NCI-H510A treated with DMSO at 0.1 percent for 48 hours (cell line): ENCODE data around the gene MEIOC.
"Not testable (repeated sequence)": the region's sequence is repeated elsewhere in the genome, so short reads cannot be mapped to it uniquely, and the experiment has no call there.

Experiments
- DNase-seq: peaks from one replicate; lab custom pipeline; 2025; lab: John Stamatoyannopoulos, UW

The MEIOC gene

GRCh38 chr17:44647736-44648135 is 8.5 kb upstream of the MEIOC start:
- no peak for DNase-seq

DNA sequence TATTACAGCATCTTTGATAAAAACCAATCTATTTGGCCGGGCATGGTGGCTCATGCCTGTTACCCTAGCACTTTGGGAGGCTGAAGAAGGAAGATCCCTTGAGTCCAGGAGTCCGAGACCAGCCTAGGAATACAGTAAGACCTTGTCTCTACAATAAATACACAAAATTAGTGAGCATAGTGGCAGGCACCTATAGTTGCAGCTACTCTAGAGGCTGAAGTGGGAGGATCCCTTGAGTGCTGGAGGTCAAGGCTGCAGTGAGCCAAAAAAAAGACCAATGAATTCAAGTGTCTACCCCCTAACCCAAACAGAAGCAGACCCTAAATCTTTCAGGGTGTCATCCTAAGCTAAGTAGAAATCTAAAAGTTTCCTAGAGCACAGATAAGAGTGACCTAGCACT is 7.3 kb upstream of the MEIOC start:
- DNase-seq: no peak

- DNase-seq: no peak
Measured at GRCh38 chr17:44651228-44651627, 5.0 kb upstream of the MEIOC start.

DNA sequence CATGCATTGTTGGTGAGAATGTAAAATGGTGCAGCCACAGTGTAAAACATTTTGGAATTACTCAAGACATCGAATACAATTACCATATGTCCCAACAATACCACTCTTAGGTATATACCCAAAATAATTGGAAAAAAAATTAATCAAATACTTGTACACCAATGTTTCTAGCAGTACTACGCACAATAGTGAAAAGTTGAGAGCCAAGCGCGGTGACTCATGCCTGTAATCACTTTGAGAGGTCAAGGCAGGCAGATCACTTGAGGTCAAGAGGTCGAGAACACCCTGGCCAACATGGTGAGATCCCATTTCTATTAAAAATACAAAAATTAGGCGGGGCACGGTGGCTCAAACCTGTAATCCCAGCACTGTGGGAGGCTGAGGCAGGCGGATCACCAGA is 3.5 kb upstream of the MEIOC start:
- no peak for DNase-seq

GRCh38 chr17:44653384-44653783 is 2.9 kb upstream of the MEIOC start:
- DNase-seq: no peak

- DNase-seq: no peak
Measured at GRCh38 chr17:44653954-44654353, 2.3 kb upstream of the MEIOC start.

DNA sequence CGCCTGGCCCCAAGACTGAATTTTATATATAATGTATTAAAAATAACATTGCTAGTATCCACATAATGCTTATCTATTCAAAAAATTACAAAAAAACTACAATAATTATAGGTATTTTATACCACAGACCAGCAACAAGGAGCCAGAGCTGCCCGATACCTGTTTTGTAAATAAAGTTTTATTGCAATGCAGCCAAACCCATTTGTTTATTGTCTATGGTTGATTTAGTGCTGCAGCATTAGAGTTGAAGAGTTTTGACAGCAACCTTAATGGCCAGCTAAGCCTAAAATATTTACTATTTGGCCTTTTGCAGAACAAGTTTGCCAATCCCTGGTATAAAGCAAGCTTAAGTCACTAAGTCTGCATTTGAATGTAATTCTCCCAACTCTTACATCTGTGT is 5.6 kb downstream of the MEIOC start:
- no peak for DNase-seq

GRCh38 chr17:44663095-44663494 is 6.8 kb downstream of the MEIOC start:
- DNase-seq: no peak

GRCh38 chr17:44664867-44665266 is 8.6 kb downstream of the MEIOC start:
- DNase-seq: no peak

DNA sequence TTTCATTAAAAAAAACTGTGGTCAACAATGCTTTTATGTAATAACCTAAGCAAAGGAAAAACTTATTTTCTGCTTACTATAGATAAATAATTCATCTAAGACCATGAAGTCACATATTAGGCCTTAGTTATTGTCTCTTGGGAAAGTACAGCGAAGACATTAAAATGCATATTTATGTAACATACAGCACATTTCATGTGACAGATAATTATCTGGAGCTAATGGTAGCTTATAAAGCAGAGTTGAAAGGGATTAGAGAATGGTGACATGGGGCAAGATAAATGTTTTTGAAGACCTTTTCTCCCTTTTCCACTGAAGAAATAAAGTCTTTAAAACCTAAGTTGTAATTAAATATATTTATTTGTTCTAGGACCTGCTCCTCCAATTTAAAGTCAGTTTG is 9.7 kb downstream of the MEIOC start:
- no peak for DNase-seq

DNA sequence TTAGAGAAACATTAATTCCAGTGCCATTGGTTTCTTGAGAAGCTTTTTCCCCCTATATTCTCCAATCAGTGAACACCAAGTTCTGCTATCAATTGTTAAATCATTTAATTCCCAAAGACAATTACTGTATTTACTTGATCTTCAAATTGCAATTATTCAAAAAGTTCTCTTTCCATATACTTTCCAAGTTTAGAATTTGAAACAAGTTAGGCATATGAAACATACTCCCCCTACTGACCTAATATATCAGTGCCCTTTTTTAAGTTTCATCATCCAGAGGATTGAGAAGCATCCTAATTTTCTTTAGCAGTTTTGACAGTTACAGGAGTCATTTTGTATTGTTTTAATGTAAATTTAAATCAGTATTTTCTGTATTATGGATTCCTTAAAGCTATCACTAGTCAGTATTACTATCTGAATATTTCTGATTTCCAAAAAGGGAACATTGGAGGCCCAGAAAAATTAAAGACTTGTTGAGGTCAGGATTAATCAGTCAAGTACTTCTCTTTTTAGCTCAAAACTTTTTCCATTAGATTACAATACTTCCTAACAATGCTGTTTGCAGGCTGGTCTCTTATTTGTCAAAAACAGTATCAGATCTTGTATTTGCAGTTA is 16.3 kb downstream of the MEIOC start:
- peak; percentile 21 for DNase-seq

GRCh38 chr17:44673893-44674292 is 17.6 kb downstream of the MEIOC start:
- DNase-seq: no peak

- DNase-seq: no peak
Measured at GRCh38 chr17:44677136-44677535, 20.9 kb downstream of the MEIOC start.

DNA sequence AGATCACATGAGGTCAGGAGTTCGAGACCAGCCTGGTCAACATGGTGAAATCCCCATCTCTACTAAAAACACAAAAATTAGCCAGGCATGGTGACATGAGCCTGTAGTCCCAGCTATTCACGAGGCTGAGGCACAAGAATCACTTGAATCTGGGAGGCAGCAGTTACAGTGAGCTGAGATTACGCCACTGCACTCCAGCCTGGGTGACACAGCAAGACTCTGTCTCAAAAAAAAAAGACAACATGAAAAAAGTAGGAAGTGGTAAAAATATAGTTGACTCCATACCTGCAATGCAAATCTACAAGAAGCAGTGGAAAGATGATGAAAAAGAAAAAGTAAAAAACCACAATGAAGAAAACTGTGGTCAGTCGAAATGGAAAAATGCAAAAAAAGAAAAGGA is 27.0 kb downstream of the MEIOC start:
- not testable (repeated sequence) for DNase-seq

DNA sequence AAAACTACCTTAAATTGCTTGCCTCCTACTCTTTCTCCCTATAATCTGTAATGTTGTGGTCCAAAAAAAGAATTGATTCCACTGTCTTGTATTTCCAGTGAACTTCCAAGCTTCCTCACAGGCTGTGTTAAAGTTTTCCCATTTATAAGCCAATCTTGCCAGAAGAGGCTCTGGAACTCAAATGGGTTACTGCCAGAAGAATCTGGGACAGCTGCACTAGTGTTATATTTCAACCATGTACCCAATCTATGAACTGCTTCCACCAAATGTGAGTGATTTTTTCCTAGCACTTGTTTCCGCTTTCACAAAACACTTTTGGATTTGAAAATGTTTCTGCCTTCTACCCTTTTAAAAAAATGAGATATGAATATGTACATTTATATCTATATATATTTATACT is 31.5 kb downstream of the MEIOC start:
- no peak for DNase-seq

DNA sequence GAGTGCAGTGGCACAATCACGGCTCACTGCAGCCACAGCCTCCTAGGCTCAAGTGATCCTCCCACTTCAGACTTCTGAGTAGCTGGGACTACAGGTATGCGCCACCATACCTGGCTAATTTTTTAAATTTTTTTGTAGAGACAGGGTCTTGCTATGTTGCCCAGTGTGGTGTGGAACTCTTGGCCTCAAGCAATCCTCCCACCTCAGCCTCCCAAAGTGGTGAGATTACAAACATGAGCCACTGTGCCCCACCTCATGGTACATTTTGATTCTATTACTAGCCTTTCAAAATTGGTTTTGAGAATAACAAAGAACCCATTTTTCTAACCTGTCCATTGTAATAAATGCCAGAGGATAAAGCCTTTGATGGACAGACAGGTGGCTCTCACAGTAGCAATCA is 31.9 kb downstream of the MEIOC start:
- no peak for DNase-seq

GRCh38 chr17:44688675-44689476 is 32.6 kb downstream of the MEIOC start:
- no peak for DNase-seq

GRCh38 chr17:44689477-44690217 is 33.4 kb downstream of the MEIOC start, which contains the start of gene CCDC43:
Gene CCDC43, minus strand, starts transcription at chr17:44689776. Its CDS starts 23 bp downstream, at chr17:44689753.
- DNase-seq: peak; percentile 69

GRCh38 chr17:44690746-44691306 is 34.6 kb downstream of the MEIOC start:
- DNase-seq: peak; percentile 24

DNA sequence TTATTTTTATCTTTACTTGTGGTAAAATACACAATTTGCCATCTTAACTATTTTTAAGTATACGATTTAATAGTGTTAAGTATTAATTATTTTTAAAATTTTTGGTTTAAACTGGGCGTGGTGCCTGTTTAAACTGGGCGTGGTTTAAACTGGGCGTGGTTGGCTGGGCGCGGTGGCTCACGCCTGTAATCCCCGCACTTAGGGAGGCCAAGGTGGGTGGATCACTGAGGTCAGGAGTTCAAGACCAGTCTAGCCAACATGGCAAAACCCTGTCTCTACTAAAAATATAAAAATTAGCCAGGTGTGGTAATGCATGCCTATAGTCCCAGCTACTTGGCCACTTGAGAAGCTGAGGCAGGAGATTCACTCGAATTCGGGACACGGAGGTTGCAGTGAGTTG is 37.3 kb downstream of the MEIOC start:
- DNase-seq: no peak

DNA sequence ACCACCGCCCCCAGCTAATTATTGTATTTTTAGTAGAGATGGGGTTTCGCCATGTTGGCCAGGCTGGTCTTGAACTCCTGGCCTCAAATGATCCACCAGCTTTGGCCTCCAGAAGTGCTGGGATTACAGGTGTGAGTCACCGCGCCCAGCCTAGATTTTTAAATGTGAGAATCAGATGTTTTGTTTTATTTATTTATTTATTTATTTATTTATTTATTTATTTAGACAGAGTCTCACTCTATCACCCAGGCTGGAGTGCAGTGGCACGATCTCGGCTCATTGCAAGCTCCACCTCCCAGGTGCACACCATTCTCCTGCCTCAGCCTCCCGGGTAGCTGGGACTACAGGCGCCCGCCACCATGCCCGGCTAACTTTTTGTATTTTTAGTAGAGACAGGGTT is 44.0 kb downstream of the MEIOC start:
- DNase-seq: not testable (repeated sequence)

- no peak for DNase-seq
Measured at GRCh38 chr17:44707755-44708400, 51.6 kb downstream of the MEIOC start.
